ENCODE data around the gene FKBP7.

Gene FKBP7

DNA sequence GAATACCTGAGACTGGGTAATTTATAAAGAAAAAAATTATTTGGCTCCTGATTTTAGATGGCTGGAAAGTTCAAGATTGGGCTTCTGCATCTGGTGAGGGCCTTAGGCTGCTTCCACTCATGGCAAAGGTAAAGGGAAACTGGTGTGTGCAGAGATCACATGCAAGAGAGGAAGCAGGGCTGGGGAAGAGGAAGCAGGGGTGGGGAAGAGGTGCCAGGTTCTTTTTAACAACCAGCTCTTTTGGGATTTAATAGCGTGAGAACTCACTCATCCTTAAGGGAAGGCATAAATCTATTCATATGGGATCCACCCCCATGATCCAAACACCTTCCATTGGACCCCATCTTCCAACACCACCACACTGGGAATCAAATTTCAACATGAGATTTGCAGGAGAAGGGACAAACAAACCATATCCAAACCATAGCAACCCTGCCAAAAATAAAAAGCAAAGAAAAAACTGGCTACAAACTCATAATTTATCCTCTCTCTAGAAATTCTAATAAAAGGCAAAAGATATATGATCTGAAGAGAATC lies 57.9 kb downstream of the FKBP7 start:
- no peak overlapping the region for H3K4me3 ChIP-seq (ENCODE audit: low read depth, low read length)
- no peaks in the 10 kb centered on the region for H3K4me1 ChIP-seq
- H3K27me3 ChIP-seq, result no peaks in the 10 kb centered on the region
- TF ChIP-seq CTCF (IDR thresholded peaks at IDR 0.05; ENCODE audit: low read depth, low read length), result no peak
- DNase-seq, result no peak
- no peaks in the 10 kb centered on the region for H3K9me3 ChIP-seq
- no peaks in the 10 kb centered on the region for H3K36me3 ChIP-seq

DNA sequence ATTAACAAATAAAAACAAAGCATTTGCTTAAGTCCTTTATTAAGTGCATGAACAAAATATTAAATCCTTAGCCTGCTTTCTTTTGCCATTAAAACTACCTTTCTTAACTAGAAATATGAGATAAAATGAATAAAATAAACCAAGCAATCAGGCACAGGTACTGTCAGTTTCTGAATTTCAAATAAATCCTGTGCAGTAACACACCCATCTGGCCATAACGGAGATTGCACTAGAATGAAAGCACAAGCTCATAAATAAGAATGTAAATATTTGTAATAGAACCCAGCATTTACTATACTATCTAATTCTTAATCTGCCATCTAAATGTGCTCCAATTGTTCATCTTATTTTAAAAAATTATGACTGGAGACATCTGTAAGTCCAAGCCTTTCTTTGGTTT lies 59.3 kb downstream of the FKBP7 start:
- 0 out of 2 replicates have a peak, but pooled peaks have one; percentile 18 for TF ChIP-seq CTCF (IDR thresholded peaks at IDR 0.05; ENCODE audit: low read depth, low read length)
- Histone ChIP-seq H3K9me3 (no peaks in the 10 kb centered on the region), H3K36me3 (no peaks in the 10 kb centered on the region), H3K27me3 (no peaks in the 10 kb centered on the region), H3K4me3 (ENCODE audit: low read depth, low read length) (no peak overlapping the region), H3K4me1 (peaks cover 3% of the 10 kb centered on the region; the same call in 1 of the 2 replicates)
- no peak for DNase-seq

- no peak for DNase-seq
- TF ChIP-seq CTCF (IDR thresholded peaks at IDR 0.05; ENCODE audit: low read depth, low read length), result no peak
- Histone ChIP-seq H3K27me3 (no peaks in the 10 kb centered on the region), H3K4me1 (peaks cover 3% of the 10 kb centered on the region; the same call in 1 of the 2 replicates), H3K4me3 (ENCODE audit: low read depth, low read length) (no peak overlapping the region), H3K36me3 (no peaks in the 10 kb centered on the region), H3K9me3 (no peaks in the 10 kb centered on the region)
Observed at GRCh38 chr2:178418426-178418825, 60.0 kb downstream of the FKBP7 start.

DNA sequence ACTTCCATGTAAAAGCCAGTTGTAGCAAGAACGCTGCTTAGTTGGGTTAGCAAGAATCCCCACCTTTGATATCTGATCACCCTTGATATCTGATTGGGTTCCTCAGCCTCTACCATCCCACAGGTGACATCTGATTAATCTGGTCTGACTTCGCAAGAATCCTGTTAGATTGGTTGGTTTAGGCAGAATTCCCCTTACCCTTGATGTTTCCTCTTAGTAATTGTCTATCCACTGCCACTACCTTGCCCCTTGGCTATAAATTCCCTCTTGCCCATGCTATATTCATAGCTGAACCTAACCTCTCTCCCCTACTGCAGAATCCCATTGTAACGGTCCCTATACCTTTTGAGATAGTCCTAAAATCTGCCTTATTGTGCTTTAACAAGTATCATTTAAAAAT lies 60.5 kb downstream of the FKBP7 start:
- no peak for TF ChIP-seq CTCF (IDR thresholded peaks at IDR 0.05; ENCODE audit: low read depth, low read length)
- DNase-seq, result no peak
- H3K4me1 ChIP-seq, result peaks cover 3% of the 10 kb centered on the region; the same call in 1 of the 2 replicates
- no peaks in the 10 kb centered on the region for H3K27me3 ChIP-seq
- no peaks in the 10 kb centered on the region for H3K9me3 ChIP-seq
- H3K4me3 ChIP-seq (ENCODE audit: low read depth, low read length), result no peak overlapping the region
- no peaks in the 10 kb centered on the region for H3K36me3 ChIP-seq

GRCh38 chr2:178415979-178416378 lies 62.4 kb downstream of the FKBP7 start:
- no peak for TF ChIP-seq CTCF (IDR thresholded peaks at IDR 0.05; ENCODE audit: low read depth, low read length)
- Histone ChIP-seq H3K4me3 (ENCODE audit: low read depth, low read length) (no peak overlapping the region), H3K27me3 (no peaks in the 10 kb centered on the region), H3K4me1 (peaks cover 3% of the 10 kb centered on the region; the same call in 1 of the 2 replicates), H3K36me3 (no peaks in the 10 kb centered on the region), H3K9me3 (no peaks in the 10 kb centered on the region)
- DNase-seq, result no peak

- H3K36me3 ChIP-seq, result no peaks in the 10 kb centered on the region
- peak overlapping the region; percentile 75 for H3K4me3 ChIP-seq (ENCODE audit: low read depth, low read length)
- H3K4me1 ChIP-seq, result peaks cover 3% of the 10 kb centered on the region; the same call in 1 of the 2 replicates
- no peaks in the 10 kb centered on the region for H3K9me3 ChIP-seq
- H3K27me3 ChIP-seq, result no peaks in the 10 kb centered on the region
- peak; percentile 81 for TF ChIP-seq CTCF (IDR thresholded peaks at IDR 0.05; ENCODE audit: low read depth, low read length)
- DNase-seq, result peak; percentile 86
Observed at GRCh38 chr2:178414266-178415247, 63.8 kb downstream of the FKBP7 start.
